ENCODE data around the gene PRR33. TPM values are rescaled to one million over a fixed set of nuclear protein-coding genes. Genes with fewer than 3 reads are reported as not detected.

Gene PRR33
- not detected in 5 replicates for total RNA-seq (2022; extraction: Qiagen RNA extraction)

DNA sequence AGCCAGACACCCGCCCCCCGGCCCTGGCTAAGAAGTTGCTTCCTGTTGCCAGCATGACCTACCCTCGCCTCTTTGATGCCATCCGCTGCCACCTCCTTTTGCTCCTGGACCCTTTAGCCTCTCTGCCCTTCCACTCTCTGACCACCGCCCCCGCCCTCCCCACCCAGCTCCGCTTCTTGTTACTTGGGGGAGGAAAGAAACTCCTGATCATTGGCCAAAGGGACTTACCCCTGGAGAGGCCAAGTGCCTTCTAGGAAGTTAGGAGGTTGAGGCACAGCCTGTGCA, at the start of gene PRR33:
Gene PRR33 (minus strand): TSS at position 65 of the 285 bp plus-strand sequence. CDS start 1,311 bp downstream, outside the sequence.

DNA sequence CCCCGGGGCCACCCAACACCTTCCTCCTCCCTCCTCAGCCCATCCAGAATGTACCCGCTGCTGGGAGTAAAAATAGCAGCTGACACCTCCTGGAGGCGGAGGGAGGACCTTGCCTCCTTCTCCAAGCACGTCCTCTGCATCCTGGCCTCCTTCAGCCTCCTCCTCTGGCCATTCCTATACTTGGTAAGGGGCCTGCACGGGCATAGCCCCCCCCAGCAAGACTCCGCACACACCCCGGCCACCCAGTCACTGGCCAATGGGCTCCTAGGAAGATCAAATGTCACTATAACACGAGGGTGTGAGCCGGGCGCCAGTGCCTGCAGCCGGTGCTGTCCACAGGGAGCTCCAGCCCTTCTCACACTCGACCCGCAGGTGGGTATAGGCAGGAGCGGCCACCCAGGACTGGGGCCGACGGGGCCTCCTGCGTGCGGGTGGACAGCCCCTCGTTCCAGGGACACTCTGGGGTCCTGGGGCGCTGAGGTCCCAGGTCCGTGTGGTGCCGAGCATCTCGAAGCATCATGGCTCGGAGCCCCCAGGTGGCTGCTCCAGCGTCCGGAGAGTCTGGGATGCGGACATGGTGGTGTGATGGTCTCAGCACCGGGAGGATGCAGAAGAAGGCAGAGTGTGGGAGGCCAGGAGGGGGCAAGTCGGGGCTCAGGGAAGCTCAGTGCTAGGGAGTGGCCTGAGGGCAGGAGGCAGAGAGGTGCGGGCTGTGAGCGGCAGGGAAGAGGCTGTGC, 27.9 kb upstream of the PRR33 start, which contains the start of gene TNNT3:
Gene TNNT3 (plus strand): TSS at position 313 of the 737 bp plus-strand sequence. CDS start 3,172 bp downstream, outside the sequence.

DNA sequence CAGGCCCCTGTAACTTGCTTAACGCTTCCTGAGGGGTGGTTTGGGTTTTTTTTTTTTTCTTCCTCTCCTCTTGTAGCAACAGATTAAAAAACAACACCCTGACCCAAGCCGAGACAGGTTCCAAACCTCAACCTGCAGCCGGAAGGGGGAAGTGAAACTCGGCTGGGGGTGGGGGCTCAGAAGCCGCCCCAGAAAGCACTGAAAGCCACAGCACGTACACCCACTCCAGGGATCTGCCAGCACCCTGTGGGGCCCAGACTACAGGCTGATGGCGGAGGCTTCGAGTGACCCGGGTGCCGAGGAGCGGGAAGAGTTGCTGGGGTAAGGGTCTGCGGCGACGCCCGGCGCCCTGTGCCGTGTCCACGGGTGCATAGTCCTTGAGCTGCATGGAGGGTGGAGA, 38.8 kb downstream of the PRR33 start, which contains the start of gene LSP1:
Gene LSP1 (plus strand): TSS at position 208 of the 400 bp plus-strand sequence. CDS start 61 bp downstream, at position 269.

DNA sequence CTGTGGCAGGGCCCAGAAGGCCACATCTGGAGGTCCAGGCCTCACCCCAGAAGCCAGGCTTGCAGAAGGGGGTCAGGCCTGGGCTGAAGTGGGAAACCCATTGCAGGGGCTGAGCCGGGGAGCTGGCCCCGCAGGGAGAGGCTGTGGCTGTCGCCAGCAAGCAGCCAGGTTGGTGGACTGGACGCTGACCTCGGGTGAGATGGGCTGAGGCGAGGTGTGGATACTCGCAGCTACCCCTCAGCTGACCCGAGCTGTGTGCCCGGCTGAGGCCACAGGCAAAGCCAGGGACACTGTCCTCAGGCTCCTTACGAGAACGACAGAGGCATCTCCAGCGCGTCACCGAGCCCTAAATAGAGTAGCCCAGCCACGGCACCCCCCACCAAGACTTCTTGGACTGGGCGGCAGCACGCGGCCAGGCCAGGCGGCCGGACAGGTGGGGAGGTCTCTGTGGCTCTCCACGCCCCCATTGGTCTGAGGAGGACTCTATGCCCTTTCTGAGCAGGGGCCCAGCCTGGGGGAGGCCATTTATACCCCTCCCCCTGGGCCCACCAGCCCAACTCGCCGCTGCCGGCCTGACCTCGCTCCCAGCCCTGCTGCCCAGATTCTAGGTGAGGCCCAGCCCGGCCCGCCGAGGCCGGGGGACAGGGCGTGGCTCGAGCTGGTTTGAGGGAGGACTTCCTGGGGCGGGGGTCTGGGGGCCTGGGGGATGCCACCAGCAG, 53.1 kb downstream of the PRR33 start, which contains the start of gene TNNI2:
Gene TNNI2 (plus strand): TSS at position 556 of the 719 bp plus-strand sequence. CDS start 716 bp downstream, outside the sequence.

Other genes with a start within 250 kb of the PRR33 start
- gene KRTAP5-6, start 194.7 kb downstream of the PRR33 start, total RNA-seq (2022; extraction: Qiagen RNA extraction), result not detected in 5 replicates
- 0.54 to 1.3 TPM (median 1.2 TPM) in 5 replicates for gene IFITM10, start 141.3 kb downstream of the PRR33 start, total RNA-seq (2022; extraction: Qiagen RNA extraction)
- gene CTSD, start 128.0 kb downstream of the PRR33 start, total RNA-seq (2022; extraction: Qiagen RNA extraction), result 335 to 563 TPM (median 509 TPM) in 5 replicates
- gene SYT8, start 56.9 kb downstream of the PRR33 start, total RNA-seq (2022; extraction: Qiagen RNA extraction), result 0.05 to 0.39 TPM (median 0.06 TPM) in 3 of 5 replicates, not detected in the others
- 0.25 TPM in 1 of 5 replicates, not detected in the others for gene TNNI2, start 52.9 kb downstream of the PRR33 start, total RNA-seq (2022; extraction: Qiagen RNA extraction)
- gene LSP1, start 38.8 kb downstream of the PRR33 start, total RNA-seq (2022; extraction: Qiagen RNA extraction), result 0.55 to 2.7 TPM (median 1.6 TPM) in 5 replicates
- not detected in 5 replicates for gene TNNT3, start 27.8 kb upstream of the PRR33 start, total RNA-seq (2022; extraction: Qiagen RNA extraction)
- gene MRPL23, start 55.4 kb upstream of the PRR33 start, total RNA-seq (2022; extraction: Qiagen RNA extraction), result 133 to 163 TPM (median 158 TPM) in 5 replicates
- gene H19, start 105.9 kb upstream of the PRR33 start, total RNA-seq (2022; extraction: Qiagen RNA extraction), result 5.3 to 14.5 TPM (median 10.2 TPM) in 5 replicates
- 1.5 to 2.9 TPM (median 2.8 TPM) in 5 replicates for gene IGF2, start 247.5 kb upstream of the PRR33 start, total RNA-seq (2022; extraction: Qiagen RNA extraction)

Measured in A549 treated with CORT108297 at 1 μM for 4 hours (cell line).